Left renal pelvis (tissue), 4 donors: ENCODE data around the gene LFNG. TPM values are rescaled to one million over a fixed set of nuclear protein-coding genes. Genes with fewer than 3 reads are reported as not detected.

Experiments
- DNase-seq, 4 donors: peaks; one replicate each; pipeline ENCODE4 v3.0.0-alpha.2; 2013; ENCODE audit warnings: low read depth in 4 of 4, low spot score in 3 of 4
- polyA plus RNA-seq, 4 donors: library from polyadenylated mRNA; unstranded; fragments of 120-200 nt; gene quantifications; one replicate each; pipeline ENCODE4 v1.2.1, GENCODE V29; 2013; ENCODE audit not compliant: insufficient read length in 4 of 4

The LFNG gene
- polyA plus RNA-seq, 4 donors, result 10.7 to 34.9 (median 28.1) TPM

GRCh38 chr7:2515424-2516193 is 4.0 kb upstream of the LFNG start:
- DNase-seq, result no peak

DNA sequence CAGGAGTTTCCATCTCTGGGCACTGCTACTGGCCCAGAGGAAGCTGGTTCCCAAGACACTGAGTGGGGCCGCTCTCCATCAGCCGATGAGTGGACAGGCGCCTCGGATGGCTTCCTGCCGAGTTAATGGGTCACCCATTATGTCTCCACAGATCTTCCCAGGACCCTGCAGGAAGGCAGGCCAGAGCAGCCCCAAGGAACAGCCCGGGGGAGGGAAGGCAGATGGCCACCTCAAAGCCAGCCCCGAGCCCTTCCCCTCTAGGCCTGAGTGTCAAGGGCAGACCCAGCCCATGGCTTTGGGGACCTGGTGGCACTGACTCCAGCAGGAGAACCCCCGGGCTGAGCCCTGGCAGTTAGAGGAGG is 3.4 kb upstream of the LFNG start:
- no peak for DNase-seq

- DNase-seq, result no peak
Measured at GRCh38 chr7:2517026-2517425, 2.5 kb upstream of the LFNG start.

GRCh38 chr7:2517678-2518507 is 1.7 kb upstream of the LFNG start:
- DNase-seq, result no peak

- no peak for DNase-seq
Measured at GRCh38 chr7:2518737-2519118, 846 bp upstream of the LFNG start.

DNA sequence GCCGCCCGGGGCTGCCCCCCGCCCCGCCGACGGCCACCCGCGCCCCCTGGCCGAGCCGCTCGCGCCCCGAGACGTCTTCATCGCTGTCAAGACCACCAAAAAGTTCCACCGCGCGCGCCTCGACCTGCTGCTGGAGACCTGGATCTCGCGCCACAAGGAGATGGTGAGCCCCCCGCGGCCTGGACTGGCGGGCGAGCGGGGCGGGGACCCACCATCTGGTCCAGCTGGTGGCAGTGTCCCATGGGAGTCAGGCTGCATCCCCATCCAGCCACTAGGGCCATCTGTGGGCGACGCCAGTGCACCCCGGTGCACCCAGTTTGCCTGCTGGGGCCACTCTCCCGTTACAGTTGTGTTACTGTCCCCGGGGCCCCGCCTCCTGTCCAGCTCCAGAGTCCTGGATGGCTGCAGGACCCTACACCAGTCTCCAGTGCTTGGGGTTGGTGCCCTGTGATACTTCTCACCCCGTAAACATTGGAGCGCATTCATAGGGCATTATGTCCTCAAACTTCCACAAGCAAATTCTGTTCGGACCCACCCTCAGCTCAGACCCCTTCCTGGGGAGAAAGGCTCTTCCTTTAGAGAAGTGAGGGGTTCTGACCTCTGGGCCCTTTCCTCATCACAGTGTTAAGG is 672 bp downstream of the LFNG start:
- no peak for DNase-seq

DNA sequence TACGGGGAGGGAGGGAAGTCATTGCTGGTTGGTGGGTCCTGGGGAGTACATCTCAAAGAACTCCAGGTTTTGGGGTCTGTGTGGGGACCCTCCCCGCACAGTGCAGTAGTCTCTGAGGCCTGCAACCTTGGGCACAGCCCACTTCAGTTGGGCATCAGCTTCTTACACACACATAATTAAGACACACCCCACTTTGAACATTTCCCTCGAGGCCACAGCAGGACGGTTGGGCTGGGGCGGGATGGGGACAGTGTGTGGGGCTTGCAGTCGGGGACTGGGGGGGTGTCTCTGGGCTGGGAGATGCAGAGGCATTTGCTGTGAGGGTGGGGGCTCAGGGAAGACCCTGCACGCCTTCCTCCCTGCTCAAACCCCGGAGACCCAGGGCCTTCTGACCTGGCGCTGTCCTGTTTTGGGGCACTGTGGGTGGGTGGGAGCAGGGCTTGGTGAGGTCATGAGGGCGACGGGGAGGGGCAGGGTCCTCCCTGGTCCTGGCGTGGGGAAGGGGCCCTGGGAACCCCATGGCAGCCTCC is 1.3 kb downstream of the LFNG start:
- DNase-seq, result no peak

DNA sequence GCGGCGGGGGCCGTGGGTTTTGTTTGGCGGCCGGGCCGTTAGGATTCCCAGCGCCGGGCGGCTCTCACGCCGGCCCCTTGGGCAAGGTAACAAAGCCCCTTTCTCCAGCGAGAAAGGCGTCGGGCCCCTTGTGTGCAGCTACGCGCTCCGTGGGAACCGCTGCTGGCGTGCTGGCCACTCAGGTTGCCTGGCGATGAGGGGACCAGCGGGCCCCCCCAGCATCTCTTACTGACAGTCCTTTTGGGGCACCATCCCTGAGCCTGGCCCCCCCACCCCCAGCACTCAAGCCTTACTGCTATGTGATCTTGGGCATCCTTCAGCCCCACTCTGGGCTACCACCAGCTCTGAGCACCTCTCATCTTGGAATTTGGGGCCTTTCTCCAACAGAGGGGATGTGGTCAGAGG is 1.8 kb downstream of the LFNG start:
- DNase-seq, result no peak

- DNase-seq, result no peak
Measured at GRCh38 chr7:2521952-2522591, 2.5 kb downstream of the LFNG start.

- DNase-seq, result no peak
Measured at GRCh38 chr7:2522780-2523433, 3.3 kb downstream of the LFNG start.

- no peak for DNase-seq
Measured at GRCh38 chr7:2523461-2523936, 3.9 kb downstream of the LFNG start.

- DNase-seq, result no peak
Measured at GRCh38 chr7:2523941-2524807, 4.6 kb downstream of the LFNG start.

GRCh38 chr7:2524808-2525657 is 5.5 kb downstream of the LFNG start:
- no peak for DNase-seq

DNA sequence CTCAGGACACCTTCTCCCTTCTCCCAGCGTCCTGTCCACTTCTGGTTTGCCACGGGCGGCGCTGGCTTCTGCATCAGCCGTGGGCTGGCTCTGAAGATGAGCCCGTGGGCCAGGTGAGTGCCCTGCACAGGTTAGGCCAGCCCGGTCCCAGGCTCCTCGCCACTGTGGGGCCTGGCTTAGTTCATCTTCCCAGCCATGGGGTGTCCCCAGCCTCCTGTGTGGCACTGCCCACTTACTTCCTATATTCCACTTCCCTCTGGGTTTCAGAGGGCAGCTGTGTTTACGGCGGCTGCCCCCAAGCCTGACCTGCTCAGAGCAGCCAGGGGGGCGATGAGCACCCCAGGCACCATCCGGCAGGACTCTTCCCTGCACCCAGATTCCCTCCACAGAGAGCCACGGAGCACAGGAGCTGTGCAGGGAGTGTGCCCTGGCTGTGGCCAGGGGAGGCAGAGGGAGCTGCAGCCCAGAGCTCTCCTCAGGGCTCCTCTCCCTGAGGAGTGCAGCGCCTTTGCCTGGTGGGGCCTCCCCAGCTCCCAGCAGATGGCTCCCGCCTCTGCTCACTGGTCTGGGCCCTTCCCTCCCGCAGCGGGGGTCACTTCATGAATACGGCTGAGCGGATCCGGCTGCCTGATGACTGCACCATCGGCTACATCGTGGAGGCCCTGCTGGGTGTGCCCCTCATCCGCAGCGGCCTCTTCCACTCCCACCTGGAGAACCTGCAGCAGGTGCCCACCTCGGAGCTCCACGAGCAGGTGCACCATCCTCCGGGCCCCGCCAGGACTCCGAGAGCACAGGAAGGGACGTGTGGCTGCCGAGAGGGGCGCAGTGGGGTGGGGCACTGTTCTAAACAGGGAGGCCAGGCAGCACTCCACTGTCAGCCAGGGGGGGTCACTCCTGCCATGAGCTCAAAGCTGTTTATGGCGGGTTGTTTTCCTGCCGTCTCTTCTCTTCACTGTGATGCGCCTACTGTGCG is 6.4 kb downstream of the LFNG start:
- DNase-seq, result no peak

DNA sequence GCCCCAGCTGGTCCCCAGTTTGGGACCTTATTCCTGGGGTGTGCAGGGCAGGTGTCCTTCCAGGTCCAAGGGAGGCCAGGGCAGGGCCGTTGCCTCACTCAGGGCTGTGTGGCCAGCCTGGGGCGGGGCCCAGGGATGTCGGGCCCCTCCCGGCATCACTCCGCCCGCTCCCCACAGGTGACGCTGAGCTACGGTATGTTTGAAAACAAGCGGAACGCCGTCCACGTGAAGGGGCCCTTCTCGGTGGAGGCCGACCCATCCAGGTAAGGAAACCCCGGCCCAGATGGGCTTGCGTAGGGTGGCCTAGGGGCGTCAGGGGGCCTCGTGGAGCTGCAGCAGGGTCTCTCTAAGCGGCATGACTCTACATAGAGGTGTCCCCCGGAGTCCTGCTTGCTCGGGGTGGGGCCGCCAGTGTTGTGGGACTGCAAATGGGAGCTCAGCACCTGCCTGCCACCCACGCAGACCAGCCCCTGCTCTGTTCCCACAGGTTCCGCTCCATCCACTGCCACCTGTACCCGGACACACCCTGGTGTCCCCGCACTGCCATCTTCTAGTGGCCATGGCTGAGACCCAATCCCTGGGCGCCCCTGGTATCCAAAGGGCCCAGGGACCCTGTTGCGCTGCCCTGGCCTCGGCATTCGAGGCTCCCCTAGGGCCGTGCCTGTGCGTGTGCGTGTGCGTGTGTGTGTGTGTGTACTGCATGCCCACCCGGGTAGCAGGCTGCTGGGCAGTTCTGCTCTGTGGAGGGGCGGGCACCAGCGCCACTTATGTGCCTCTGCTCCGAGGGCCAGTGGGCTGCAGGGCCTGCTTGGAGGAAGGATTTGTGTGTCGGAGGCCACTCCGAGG is 7.3 kb downstream of the LFNG start:
- DNase-seq, result no peak
